Left lobe of liver (tissue), 2 donors: ENCODE results near the gene TERF2IP. TPM values are rescaled to one million over a fixed set of nuclear protein-coding genes. Genes with fewer than 3 reads are reported as not detected.
A peak's percentile ranks its signal among the peaks of the same experiment; 100 is the strongest.

Source experiments
- ATAC-seq: fragments of 200-7000 bp; cut with Tn5 transposase; one replicate; pipeline ENCODE4 v1.9.1; 2020; ENCODE audit warnings: mild to moderate bottlenecking, moderate library complexity
- DNase-seq: peaks from one replicate; pipeline ENCODE4 v3.0.0-alpha.2; 2020; ENCODE audit warnings: low spot score
- total RNA-seq: library from RNA; stranded (reverse); gene quantifications from one replicate; pipeline ENCODE4 v1.2.1, GENCODE V29; 2021
- donor health status: DM: no; HTN: no; CAD: no; lungs with moderate emphysema.
- donor health status: DM: no; HTN: yes; CAD: no.

Gene TERF2IP, protein sequence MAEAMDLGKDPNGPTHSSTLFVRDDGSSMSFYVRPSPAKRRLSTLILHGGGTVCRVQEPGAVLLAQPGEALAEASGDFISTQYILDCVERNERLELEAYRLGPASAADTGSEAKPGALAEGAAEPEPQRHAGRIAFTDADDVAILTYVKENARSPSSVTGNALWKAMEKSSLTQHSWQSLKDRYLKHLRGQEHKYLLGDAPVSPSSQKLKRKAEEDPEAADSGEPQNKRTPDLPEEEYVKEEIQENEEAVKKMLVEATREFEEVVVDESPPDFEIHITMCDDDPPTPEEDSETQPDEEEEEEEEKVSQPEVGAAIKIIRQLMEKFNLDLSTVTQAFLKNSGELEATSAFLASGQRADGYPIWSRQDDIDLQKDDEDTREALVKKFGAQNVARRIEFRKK
- total RNA-seq, result 18.5 TPM

DNA sequence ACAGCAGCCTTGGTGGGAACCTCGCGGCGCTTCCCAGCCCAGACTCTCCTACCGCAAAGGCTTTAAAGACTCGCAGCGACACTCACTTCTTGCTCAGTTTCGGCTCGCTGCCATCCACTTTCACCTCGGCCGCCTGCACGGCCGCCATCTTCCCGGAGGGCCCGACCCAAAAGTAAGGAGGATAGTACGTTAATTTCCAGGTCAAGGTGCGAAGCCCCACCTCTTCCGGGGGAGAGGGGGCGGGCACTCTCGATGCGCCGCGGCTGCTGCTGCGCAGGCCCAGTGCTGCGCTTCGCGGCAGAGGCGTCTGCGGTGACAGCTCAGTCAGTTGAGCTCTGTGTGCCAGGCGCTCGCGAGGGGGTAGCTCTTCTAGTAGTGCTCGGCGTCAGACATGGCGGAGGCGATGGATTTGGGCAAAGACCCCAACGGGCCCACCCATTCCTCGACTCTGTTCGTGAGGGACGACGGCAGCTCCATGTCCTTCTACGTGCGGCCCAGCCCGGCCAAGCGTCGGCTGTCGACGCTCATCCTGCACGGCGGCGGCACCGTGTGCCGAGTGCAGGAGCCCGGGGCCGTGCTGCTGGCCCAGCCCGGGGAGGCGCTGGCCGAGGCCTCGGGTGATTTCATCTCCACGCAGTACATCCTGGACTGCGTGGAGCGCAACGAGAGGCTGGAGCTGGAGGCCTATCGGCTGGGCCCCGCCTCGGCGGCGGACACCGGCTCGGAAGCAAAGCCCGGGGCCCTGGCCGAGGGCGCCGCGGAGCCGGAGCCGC is at the start of gene TERF2IP, which contains the start of gene KARS1:
TSS of gene TERF2IP (plus strand) at position 282 of the 773 bp plus-strand sequence. CDS start at position 392, 110 bp downstream.
TSS of gene KARS1 (minus strand) at position 174 of the 773 bp plus-strand sequence. CDS start at position 148, 26 bp downstream.
- peak; percentile 96 for ATAC-seq
- DNase-seq, result peak; percentile 96

DNA sequence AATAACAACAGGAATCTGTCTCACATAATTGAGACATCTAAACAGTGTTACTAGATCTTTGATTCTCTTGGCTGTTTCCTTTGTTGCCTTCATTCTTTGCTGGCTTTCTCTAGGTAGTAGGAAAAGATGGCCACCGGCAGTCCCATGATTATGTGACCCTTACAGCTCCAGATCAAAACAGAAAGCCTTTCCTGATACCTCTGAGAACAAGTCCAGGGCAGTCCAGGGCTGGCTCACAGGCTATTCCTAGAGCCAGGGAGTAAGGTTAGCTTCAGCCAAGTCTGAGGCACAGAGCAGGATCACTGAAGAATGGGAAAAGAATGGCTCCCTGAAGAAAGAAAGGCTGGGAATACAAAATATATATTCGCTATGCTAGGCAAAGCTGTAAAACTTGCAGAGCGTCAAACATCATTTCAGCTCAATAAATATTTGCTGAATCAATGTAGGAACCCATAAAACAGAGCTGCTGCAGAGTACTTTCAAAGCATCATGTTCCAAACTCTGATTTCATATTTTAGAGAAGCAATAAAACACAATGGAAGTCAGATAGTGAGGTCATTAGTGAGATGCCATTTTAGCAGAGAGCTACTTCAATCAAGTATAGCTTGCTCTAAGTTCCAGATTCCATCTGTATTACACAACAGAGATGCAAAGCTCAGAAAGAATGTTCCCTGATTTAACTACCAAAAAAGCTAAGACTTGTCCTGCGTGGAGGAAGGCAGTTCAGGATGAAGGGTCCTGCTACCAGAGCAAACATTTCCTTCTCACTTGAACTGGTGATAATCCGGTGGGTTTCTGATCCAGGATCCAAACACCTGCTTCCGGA is 47.9 kb upstream of the TERF2IP start:
- ATAC-seq (no peak), DNase-seq (no peak)

DNA sequence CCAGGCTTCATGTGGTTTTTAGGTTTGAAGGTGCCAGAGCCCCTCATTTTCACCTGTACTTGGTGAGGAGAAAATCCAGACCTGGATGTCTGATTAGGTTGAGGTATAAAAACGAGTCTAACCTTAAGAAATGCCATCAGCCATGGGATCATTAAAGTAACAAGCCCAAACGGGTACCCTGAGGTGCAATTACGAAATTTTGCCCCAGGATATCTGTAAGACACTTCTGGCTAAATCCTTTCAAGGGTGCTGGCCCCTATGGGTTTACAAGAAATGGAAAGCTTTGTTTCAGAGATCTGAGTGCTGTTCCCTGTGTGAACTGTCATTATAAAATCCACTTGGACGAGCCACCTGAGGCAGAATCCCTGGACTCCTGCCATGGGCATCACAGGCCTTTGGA is 44.3 kb upstream of the TERF2IP start:
- DNase-seq (no peak), ATAC-seq (no peak)

DNA sequence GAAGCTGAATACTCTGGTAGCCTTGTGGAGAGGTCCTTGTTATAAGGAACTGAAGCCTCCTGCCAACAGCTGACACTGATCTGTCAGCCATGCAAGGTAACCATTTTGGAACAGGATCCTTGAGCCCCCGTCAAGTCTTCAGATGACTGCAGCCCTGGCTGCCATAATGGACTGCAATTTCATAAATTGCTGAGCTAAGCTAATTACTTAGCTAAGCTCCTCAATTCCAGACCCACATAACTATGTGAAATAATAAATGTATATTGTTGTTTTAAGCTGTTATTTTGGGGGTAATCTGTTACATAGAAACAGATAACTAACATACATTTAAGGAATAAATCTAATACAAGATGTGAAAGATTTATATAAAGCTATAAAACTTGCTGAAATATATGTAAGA is 41.1 kb upstream of the TERF2IP start:
- DNase-seq (no peak), ATAC-seq (no peak)

DNA sequence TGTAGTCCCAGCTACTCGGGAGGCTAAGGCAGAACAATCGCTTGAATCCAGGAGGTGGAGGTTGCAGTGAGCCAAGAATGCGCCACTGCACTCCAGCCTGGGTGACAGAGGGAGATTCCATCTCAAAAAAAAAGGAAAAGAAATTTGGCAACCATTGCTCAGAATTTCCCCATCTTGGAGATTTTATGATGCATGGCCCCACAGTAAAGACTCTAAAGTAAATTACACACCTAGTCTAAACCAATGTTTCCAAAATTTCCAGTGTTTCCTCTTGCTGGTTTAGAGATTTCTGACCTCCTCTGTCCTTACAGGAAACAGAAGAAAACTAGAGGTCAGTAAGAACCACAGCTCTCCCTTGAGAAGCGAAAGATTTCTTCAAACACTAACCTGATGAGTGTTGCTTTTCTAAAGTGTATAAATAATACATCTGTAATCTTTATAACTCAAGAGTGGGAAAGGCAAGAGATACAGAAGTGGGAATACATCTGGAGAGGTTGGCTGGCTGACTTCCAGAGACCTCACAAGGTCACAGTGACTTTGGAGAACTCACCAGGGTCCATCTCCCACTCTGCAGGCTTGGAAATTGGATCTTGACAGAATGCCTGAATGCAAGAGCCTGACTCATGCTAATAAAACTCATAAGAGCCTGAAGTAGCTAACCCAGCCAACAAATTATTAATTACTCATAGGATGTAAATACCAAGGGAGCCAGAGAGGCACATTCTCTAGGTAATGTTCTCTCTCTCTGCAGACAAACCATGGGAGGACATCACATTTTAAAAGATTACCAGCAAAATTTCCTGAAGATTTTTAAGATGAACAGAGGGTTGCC is 33.3 kb upstream of the TERF2IP start:
- DNase-seq (no peak), ATAC-seq (no peak)

DNA sequence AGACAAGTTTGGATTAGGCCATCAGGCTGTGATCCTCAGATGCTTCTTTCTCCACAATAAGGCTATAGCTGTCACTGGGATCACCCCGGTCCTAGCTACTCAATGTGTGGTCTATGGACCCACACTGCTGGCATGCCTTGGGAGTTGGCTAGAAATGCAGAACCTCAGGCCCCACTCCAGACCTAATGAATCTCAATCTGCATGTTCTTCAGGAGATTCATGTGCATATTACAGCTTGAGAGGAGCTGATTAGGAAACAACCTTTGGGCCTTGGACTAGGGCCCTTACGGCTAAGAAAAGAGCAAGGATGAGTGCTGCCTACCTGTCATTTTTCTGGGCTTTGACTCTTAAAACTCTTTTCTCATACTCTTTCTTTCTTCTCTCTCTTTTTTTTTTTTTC is 32.0 kb upstream of the TERF2IP start:
- DNase-seq (no peak), ATAC-seq (no peak)

DNA sequence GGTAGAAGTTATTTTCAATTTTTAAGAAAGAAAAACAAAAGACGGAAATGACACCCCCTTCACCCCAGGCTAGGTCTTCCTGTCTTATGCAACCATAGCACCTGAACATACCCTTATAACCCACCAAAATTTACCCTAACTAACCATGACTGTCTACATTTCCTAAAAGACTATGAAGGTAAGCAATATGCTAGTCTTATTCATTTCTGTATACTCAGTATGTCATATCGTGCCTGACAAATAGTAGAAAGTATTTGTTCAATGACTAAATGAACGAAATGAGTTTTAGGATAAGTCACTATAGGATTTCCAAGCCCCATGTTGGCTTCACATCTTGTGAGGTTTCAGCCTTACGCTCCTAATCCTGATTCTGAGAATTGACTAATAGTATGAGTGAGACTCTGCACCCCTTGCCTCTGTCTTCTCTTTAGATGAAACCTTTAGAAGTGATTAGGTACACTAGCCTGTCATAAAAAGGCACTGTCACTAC is 31.0 kb upstream of the TERF2IP start:
- no peak for ATAC-seq
- DNase-seq, result no peak

DNA sequence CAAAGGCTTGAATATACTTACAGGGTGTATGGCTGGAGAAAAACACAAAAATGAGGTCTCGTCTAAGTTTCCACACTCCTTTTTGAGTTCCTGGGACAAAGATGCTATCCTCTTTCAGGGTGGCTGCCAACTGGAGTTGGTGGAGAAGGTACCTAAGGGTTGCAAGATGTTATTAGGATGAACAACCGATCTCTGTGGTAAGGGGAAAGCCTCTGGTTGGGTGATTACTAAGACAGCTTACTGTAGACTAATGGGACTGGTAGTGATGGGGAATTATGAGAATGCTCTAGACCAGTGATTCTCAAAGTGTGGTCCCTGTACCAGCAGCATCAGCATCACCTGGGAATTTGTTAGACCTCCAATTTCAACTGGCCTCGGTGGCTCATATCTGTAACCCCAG is 30.5 kb upstream of the TERF2IP start:
- DNase-seq, result no peak
- no peak for ATAC-seq

DNA sequence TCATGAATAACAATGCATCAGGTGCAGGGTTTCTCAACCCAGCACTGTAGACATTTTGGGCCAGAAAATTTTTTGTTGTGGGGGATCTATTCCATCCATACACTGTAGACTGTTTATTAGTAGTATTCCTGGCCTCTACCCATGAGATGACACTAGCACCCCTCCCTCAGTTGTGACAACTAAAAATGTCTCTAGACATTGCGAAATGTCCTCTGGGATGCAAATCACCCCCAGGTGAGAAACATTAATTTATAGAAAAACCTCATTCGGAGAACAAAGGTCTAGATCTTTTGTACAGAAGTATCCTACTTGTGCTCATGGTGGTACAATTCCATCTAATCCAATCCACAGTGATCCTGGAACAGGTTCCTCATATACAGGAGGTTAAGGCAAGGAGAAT is 28.8 kb upstream of the TERF2IP start:
- DNase-seq (no peak), ATAC-seq (no peak)

DNA sequence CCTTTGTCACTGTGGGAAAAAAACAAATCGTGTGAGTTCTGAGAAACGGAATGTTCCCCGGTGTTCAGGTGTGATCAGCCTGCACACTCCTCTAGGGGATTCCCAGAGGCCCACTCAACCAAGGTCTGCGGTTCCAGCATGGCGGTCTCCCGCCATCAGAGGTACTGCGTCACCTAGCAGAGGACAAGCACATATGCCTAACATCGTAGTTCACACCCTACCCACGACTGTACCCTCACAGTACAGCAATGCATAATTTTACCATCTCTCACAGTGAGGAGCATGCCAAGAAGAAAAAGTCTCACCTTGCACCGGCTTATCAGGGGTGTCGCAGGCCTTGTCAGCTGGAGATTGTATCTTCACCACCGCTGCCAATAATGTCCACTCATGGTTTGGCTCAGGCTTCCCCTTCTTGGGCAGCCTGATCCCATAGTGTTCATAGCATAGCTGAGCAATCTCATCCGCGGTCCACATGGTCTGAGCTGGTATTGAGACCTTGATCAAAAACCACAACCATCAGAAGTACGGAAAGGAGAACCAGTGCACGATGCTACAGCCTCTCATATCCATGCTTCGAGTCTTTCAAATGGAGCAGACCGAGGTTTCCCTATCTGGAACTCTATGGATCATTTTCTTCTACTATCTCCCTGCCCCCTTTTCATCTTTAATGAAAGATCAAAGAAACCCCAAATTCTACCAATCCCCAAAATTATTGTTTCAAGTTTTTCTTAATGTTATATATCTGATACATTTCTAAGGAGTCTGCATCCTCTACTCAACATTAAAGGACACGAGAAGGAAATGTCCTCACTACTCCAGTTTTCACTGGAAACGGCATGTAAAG is 27.0 kb upstream of the TERF2IP start:
- ATAC-seq (no peak), DNase-seq (no peak)

DNA sequence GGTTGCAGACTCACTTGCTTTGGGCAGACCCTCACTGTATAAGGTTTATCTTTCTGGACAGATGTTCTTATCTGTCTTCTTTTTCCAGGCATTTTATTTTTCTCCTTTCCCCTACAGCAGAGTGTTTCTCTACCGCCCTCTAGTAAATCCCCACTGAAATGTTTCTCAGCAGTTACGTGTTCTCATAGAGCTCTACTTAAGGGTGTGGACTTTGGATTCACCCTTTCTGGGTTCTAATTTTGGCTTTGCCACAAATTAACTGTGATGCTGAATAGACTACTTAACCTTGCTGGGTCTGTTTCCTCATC is 26.4 kb upstream of the TERF2IP start:
- DNase-seq (no peak), ATAC-seq (no peak)

DNA sequence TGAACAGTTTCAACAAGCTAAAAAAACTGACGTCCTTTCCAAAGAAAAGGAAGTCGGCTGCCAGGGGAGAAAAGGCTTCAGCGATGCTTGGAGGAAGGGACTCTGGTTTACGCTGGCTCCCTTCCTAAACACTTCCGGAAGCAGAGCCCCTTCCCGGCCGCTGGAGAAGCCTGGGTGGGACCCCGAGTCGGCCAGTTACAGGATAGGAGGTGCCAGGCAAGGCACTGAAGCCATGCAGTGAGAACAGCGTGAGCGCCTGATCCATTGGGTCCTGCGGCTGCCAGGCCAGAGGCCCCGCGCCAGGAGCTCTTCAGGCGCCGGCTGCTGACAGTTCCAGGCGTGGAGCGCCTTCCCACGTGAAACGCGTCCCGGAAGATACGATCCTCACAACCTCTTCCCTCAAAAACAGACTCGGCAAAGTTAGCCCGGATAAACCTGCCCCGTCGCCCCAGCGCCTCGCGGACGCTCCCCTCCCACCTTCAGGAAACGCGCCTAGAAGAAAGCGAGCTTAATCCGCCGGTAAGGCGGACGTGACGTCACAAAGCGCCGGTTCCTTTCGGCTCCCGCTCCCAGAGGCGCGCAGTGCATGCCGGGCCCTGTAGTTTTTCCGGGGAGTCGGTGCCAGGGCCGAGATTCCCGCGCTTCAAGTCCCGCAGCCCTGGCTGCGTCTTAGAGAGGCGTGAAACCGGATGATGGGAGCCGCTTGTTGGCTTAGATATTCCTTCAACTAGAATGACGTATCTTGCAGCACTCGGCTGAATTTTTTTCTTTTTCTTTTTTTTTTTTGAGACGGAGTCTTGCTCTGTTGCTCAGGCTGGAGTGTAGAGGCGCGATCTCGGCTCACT is 24.6 kb upstream of the TERF2IP start, which contains the start of gene ADAT1:
TSS of gene ADAT1 (minus strand) at position 521 of the 845 bp plus-strand sequence. CDS start 2,482 bp downstream, outside the sequence.
- peak; percentile 96 for ATAC-seq
- DNase-seq, result peak; percentile 98

DNA sequence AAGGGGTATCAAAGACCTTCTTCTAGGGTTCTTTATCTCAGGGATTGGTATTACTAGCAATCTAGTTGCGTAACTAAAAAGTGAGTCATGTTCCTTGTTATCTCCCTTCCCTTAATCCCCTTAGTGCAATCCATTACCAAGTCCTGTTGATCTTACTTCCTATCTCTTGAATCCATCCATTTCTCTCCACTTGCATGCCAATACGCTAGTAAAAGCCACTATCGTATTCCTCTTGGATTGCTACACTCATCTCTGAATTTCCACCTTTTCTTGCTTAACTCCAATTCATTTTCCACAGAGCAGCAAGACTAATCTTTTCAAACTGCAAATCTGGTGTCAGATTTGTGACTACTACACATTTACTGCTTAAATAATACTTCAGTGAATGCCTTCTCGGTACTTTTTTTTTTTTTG is 22.6 kb upstream of the TERF2IP start:
- no peak for ATAC-seq
- no peak for DNase-seq

DNA sequence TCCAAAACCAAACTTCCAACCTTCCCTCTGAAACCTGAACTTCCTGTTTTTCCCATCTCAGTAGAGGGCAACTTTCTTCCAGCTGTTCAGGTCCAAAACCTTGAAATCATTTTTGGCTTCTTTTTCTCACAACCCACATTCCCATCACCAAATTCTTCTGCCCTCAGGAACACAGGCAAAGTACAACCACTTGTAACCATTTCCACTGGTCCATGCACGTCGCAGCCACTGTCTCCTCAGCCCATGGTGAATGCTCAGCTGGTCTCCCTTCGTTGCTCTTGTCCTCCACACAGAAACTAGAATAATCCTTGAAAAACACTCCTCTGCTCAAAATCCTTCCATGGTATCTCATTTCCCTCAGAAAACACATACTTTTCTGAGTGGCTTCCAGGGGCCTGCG is 20.8 kb upstream of the TERF2IP start:
- ATAC-seq (no peak), DNase-seq (no peak)

DNA sequence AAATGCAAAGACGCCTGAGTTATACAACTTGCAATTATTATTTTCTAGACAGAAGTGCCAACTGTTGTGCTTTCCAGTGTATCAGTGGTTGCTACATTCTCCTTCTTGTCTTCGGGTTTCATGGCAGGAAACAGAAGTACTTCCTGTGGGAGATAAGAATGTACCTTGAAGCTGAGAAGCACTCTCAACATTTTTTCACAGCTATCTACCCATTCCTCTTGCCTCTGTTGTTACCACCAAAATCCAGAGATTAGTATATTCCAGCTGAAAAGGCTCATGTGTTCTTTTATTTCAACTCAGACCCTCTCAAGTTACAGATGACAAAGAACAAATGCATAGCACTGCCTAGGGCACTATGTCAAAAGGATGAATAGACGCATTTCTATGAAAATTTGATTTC is 19.7 kb upstream of the TERF2IP start:
- ATAC-seq (no peak), DNase-seq (no peak)

DNA sequence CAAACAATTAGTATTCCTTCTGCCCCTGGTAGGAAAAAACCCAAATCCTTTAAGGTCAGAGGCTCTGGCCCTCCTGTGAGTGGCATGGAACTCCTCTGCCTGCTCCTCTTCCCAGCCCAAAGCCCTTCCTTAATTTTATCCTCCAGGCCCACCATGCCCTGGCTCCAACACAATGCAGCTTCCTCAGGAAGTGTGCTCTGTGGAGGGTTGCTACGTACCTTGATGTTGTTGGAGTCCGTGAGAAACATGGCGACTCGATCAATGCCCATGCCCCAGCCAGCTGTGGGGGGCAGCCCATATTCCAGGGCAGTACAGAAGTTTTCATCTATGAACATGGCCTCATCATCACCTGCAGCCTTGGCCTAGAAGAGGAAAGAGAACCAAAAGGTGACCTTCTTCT is 19.2 kb upstream of the TERF2IP start:
- ATAC-seq, result no peak
- DNase-seq, result no peak

DNA sequence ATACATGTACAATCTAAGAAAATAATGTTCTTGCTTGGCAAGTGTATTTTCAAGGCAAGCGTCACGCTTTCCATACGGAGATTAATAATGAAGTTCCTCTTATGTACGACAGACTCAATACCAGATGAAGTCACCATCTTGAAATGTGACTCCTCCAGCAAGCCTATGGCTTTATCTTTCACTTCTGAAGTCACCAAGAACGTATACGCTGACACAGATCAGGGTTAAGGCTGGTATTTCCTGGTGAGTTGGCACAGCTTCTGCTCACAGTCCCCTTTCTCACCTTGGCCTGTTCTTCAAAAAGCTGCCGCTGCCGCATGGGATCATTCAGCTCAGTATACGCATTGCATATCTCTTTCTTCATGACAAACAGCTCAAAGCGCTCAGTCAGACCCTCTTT is 18.4 kb upstream of the TERF2IP start:
- no peak for ATAC-seq
- no peak for DNase-seq

DNA sequence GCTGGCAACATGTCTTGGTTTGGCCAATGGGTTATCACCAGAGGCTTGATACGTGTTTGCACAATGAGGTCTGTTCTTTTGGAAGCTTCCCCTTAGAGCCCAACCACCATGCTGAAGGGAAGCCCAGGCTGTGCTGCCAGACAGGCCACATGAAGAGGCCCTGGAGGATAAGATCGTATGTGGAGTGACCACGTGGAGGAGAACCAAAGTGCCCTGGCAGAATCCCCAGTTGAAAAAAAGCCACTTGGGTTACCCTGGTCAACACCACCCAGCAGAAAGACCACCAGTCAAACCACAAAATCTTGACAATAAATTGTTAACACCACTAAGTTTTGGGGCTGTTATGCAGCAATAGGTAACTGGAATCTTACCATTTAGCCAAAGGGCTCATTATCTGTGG is 17.5 kb upstream of the TERF2IP start:
- no peak for ATAC-seq
- DNase-seq, result no peak
